Calu3 (cell line): ENCODE measurements around the gene POLR3B. TPM values are rescaled to one million over a fixed set of nuclear protein-coding genes. Genes with fewer than 3 reads are reported as not detected.
"Not testable (repeated sequence)": the region's sequence is repeated elsewhere in the genome, so short reads cannot be mapped to it uniquely, and the experiment has no call there.

Experiments used
- BruUV-seq: library from RNA; stranded (reverse); fragments of 400-500 nt; replicated peaks from 2 replicates; lab custom pipeline; 2021; lab: Mats Ljungman, UMichigan
- CTCF ChIA-PET: fragments of 300-600 bp; sonication (Branson Sonifier 250); formaldehyde crosslinking; loops from one replicate; lab custom pipeline; 2022; ENCODE audit warnings: antibody characterized with exemption; lab: Charles Lee
- DNase-seq: peaks from one replicate; pipeline ENCODE4 v3.0.0; 2022
- H3K27ac Mint-ChIP-seq: one replicate; pipeline ENCODE4 v1.8.0; 2022; ENCODE audit warnings: mixed read lengths; ENCODE audit not compliant: unreplicated experiment
- H3K27me3 Mint-ChIP-seq: one replicate; pipeline ENCODE4 v1.8.0; 2022; ENCODE audit warnings: mixed read lengths; ENCODE audit not compliant: unreplicated experiment
- H3K36me3 Mint-ChIP-seq: one replicate; pipeline ENCODE4 v1.8.0; 2022; ENCODE audit warnings: mild to moderate bottlenecking, moderate library complexity, mixed read lengths; ENCODE audit not compliant: insufficient read depth, unreplicated experiment
- H3K4me1 Mint-ChIP-seq: one replicate; pipeline ENCODE4 v1.8.0; 2022; ENCODE audit warnings: mild to moderate bottlenecking, low read depth, mixed read lengths; ENCODE audit not compliant: unreplicated experiment
- H3K4me3 Mint-ChIP-seq: one replicate; pipeline ENCODE4 v1.8.0; 2022; ENCODE audit warnings: mild to moderate bottlenecking, low read depth, moderate library complexity, mixed read lengths; ENCODE audit not compliant: unreplicated experiment
- H3K9me3 Mint-ChIP-seq: one replicate; pipeline ENCODE4 v1.8.0; 2022; ENCODE audit warnings: low read depth, mixed read lengths; ENCODE audit not compliant: unreplicated experiment
- CTCF ChIP-seq: fragments of 200-600 bp; IDR thresholded peaks from one replicate; pipeline ENCODE4 v1.8.0; 2022; ENCODE audit warnings: antibody characterized with exemption; ENCODE audit not compliant: unreplicated experiment
- intact Hi-C: fragments of 100-400 bp; cut with micrococcal nuclease; formaldehyde crosslinking; loops from one replicate; pipeline ENCODE4 v1.10.0; 2022; ENCODE audit not compliant: unreplicated experiment
- total RNA-seq: library from RNA; stranded (reverse); gene quantifications from 2 replicates; pipeline ENCODE4 v1.2.3, GENCODE V29; 2022

Gene POLR3B
- total RNA-seq, 1 experiment from 2014 or later = 13.6 TPM

DNA sequence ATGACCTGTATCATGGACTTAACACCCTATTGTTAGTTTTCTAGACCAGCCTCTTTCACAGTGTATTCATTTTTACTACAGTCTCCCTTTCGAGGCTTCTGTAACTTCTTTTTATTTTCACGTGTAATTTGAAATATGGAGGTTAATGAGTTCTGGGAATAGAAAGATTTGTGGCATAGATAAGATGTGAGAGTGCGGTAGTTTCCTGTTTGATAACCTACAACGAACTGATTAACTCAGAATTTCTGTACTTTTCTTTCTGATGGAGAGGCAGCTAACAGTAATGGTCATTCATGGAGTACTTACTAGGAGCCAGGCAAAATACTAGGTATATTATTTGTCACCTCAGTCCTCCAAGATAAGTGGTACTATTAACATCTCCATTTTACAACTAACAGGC is 21.2 kb downstream of the POLR3B start:
- no peak overlapping the region for H3K27ac Mint-ChIP-seq
- intact Hi-C loops = no loop called here
- H3K9me3 Mint-ChIP-seq = peaks cover 2% of the 10 kb centered on the region
- H3K4me3 Mint-ChIP-seq = no peak overlapping the region
- H3K36me3 Mint-ChIP-seq = peaks cover 24% of the 10 kb centered on the region
- no TSS peak for BruUV-seq
- no peak for DNase-seq
- no peak for TF ChIP-seq CTCF
- peaks cover 10% of the 10 kb centered on the region for H3K4me1 Mint-ChIP-seq
- no peaks in the 10 kb centered on the region for H3K27me3 Mint-ChIP-seq
- CTCF ChIA-PET = no interaction called here

GRCh38 chr12:106380954-106381353 is 23.4 kb downstream of the POLR3B start:
- no peak overlapping the region for H3K27ac Mint-ChIP-seq

DNA sequence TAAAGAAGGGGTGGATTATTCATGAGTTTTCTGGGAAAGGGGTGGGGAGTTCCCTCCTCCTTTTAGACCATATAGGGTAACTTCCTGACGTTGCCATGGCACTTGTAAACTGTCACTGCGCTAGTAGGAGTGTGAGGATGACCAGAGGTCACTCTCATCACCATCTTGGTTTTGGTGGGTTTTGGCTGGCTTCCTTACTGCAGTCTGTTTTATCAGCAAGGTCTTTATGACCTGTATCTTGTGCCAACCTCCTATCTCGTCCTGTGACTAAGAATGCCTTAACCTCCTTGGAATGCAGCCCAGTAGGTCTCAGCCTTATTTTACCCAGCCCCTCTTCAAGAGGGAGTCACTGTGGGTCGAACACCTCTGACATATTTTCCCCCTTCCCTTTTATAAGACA is 24.3 kb downstream of the POLR3B start:
- H3K27me3 Mint-ChIP-seq, H3K27ac Mint-ChIP-seq, H3K4me3 Mint-ChIP-seq, intact Hi-C loops, H3K9me3 Mint-ChIP-seq, DNase-seq, BruUV-seq: not testable (repeated sequence)
- CTCF ChIA-PET = interaction anchor here (0.7 kb wide), 1 partner anchor 457 kb away, joined by 5 read pairs; no protein-coding TSS in a partner anchor
- H3K4me1 Mint-ChIP-seq = peaks cover 10% of the 10 kb centered on the region
- peaks cover 26% of the 10 kb centered on the region for H3K36me3 Mint-ChIP-seq

More at GRCh38 chr12:106380954-106381353, 23.4 kb downstream of the POLR3B start:
- TF ChIP-seq CTCF = no peak
- no TSS peak for BruUV-seq
- Mint-ChIP-seq H3K4me3 (no peak overlapping the region), H3K4me1 (peaks cover 10% of the 10 kb centered on the region), H3K27me3 (no peaks in the 10 kb centered on the region), H3K9me3 (peaks cover 2% of the 10 kb centered on the region), H3K36me3 (peaks cover 26% of the 10 kb centered on the region)
- CTCF ChIA-PET = no interaction called here
- DNase-seq = no peak
- intact Hi-C loops = no loop called here

- H3K4me1 Mint-ChIP-seq = peaks cover 10% of the 10 kb centered on the region
- H3K27ac Mint-ChIP-seq = no peak overlapping the region
- no peak for DNase-seq
- peaks cover 12% of the 10 kb centered on the region for H3K36me3 Mint-ChIP-seq
- no peak overlapping the region for H3K4me3 Mint-ChIP-seq
- CTCF ChIA-PET = interaction anchor here (0.6 kb wide), 1 partner anchor 257 kb away, joined by 4 read pairs; no protein-coding TSS in a partner anchor
- intact Hi-C loops = loop anchor here (1.0 to 5.0 kb wide), 3 partner anchors 454 to 531 kb away; no protein-coding TSS in a partner anchor
- no TSS peak for BruUV-seq
- no peak for TF ChIP-seq CTCF
- H3K9me3 Mint-ChIP-seq = no peaks in the 10 kb centered on the region
- H3K27me3 Mint-ChIP-seq = no peaks in the 10 kb centered on the region
Observed at GRCh38 chr12:106386813-106387535, 29.4 kb downstream of the POLR3B start.
